Urinary bladder (tissue), 3 donors: ENCODE results near the gene CCR5AS.

ENCODE experiments used
- DNase-seq: peaks from one replicate; pipeline ENCODE4 v3.0.0-alpha.2; 2015; ENCODE audit errors: extremely low spot score
- H3K27ac ChIP-seq: one replicate; pipeline ENCODE4 v1.5.1; 2013; ENCODE audit warnings: low read depth, mild to moderate bottlenecking, moderate library complexity
- H3K36me3 ChIP-seq: one replicate; pipeline ENCODE4 v1.6.1; 2013; ENCODE audit warnings: mild to moderate bottlenecking, moderate library complexity; ENCODE audit not compliant: insufficient read depth
- H3K4me1 ChIP-seq: one replicate; pipeline ENCODE4 v1.6.1; 2013; ENCODE audit warnings: mild to moderate bottlenecking, moderate library complexity; ENCODE audit not compliant: insufficient read depth
- H3K4me3 ChIP-seq: one replicate; pipeline ENCODE4 v1.5.1; 2013; ENCODE audit warnings: low read depth, low read length
- WGBS: extraction: QIAGEN DNeasy Blood & Tissue Kit; methylation state at CpG from one replicate; pipeline ENCODE4 v1.1.7; 2013; 5-methylcytosine and 5-hydroxymethylcytosine counted together
- donor health status: healthy with polysubstance abuse.
- donor health status: healthy.

Gene CCR5AS

GRCh38 chr3:46359733-46360493 lies 47.0 kb downstream of the CCR5AS start:
- DNase-seq: no peak
- Histone ChIP-seq H3K36me3 (no peaks in the 10 kb centered on the region), H3K4me1 (no peaks in the 10 kb centered on the region), H3K27ac (no peak overlapping the region), H3K4me3 (no peak overlapping the region)
- WGBS: 38% methylated on average over 11 of the region's 11 CpGs

- no peak overlapping the region for H3K27ac ChIP-seq
- no peaks in the 10 kb centered on the region for H3K4me1 ChIP-seq
- no peak for DNase-seq
- WGBS: 75% methylated on average over 6 of the region's 6 CpGs
- H3K36me3 ChIP-seq: no peaks in the 10 kb centered on the region
- H3K4me3 ChIP-seq: no peak overlapping the region
Observed at GRCh38 chr3:46358466-46358865, 48.4 kb downstream of the CCR5AS start.

GRCh38 chr3:46356909-46357308 lies 50.0 kb downstream of the CCR5AS start:
- 79% methylated on average over 4 of the region's 4 CpGs for WGBS
- Histone ChIP-seq H3K27ac (no peak overlapping the region), H3K4me3 (no peak overlapping the region), H3K36me3 (no peaks in the 10 kb centered on the region), H3K4me1 (no peaks in the 10 kb centered on the region)
- DNase-seq: no peak

GRCh38 chr3:46356276-46356675 lies 50.6 kb downstream of the CCR5AS start:
- Histone ChIP-seq H3K36me3 (no peaks in the 10 kb centered on the region), H3K27ac (no peak overlapping the region), H3K4me3 (no peak overlapping the region), H3K4me1 (no peaks in the 10 kb centered on the region)
- DNase-seq: no peak
- WGBS: 54% methylated on average over 3 of the region's 3 CpGs

GRCh38 chr3:46354984-46355383 lies 51.9 kb downstream of the CCR5AS start:
- no peak for DNase-seq
- Histone ChIP-seq H3K4me1 (no peaks in the 10 kb centered on the region), H3K36me3 (no peaks in the 10 kb centered on the region), H3K4me3 (no peak overlapping the region), H3K27ac (no peak overlapping the region)

GRCh38 chr3:46354478-46354877 lies 52.4 kb downstream of the CCR5AS start:
- Histone ChIP-seq H3K4me1 (no peaks in the 10 kb centered on the region), H3K4me3 (no peak overlapping the region), H3K36me3 (no peaks in the 10 kb centered on the region), H3K27ac (no peak overlapping the region)
- 42% methylated on average over 1 of the region's 1 CpG for WGBS
- DNase-seq: no peak

- no peak within 1 kb of the TSS for H3K4me3 ChIP-seq
- no peaks in the 10 kb centered on the region for H3K36me3 ChIP-seq
- no peak within 1 kb of the TSS for H3K27ac ChIP-seq
- H3K4me1 ChIP-seq: no peaks in the 10 kb centered on the region
- no peak for DNase-seq
- 65% methylated on average over 7 of the region's 7 CpGs for WGBS
Observed at GRCh38 chr3:46353647-46354410, 53.0 kb downstream of the CCR5AS start, which contains the start of gene CCR2. TSS of gene CCR2 (plus strand) at chr3:46354111. CDS start at chr3:46357528, 3,417 bp downstream.

- DNase-seq: no peak
Observed at GRCh38 chr3:46353090-46353489, 53.8 kb downstream of the CCR5AS start.

GRCh38 chr3:46351646-46352045 lies 55.2 kb downstream of the CCR5AS start:
- 83% methylated on average over 3 of the region's 3 CpGs for WGBS
- no peak for DNase-seq
- no peaks in the 10 kb centered on the region for H3K4me1 ChIP-seq
- no peak overlapping the region for H3K4me3 ChIP-seq
- no peaks in the 10 kb centered on the region for H3K36me3 ChIP-seq
- no peak overlapping the region for H3K27ac ChIP-seq

More at GRCh38 chr3:46353090-46353489, 53.8 kb downstream of the CCR5AS start:
- no peak overlapping the region for H3K4me3 ChIP-seq
- no peak overlapping the region for H3K27ac ChIP-seq
- H3K4me1 ChIP-seq: no peaks in the 10 kb centered on the region
- no peaks in the 10 kb centered on the region for H3K36me3 ChIP-seq
- WGBS: 80% methylated on average over 4 of the region's 4 CpGs

GRCh38 chr3:46350262-46350565 lies 56.7 kb downstream of the CCR5AS start:
- H3K4me1 ChIP-seq: no peaks in the 10 kb centered on the region
- H3K36me3 ChIP-seq: no peaks in the 10 kb centered on the region
- no peak overlapping the region for H3K4me3 ChIP-seq
- DNase-seq: no peak
- 73% methylated on average over 1 of the region's 1 CpG for WGBS
- H3K27ac ChIP-seq: no peak overlapping the region

GRCh38 chr3:46349484-46350261 lies 57.2 kb downstream of the CCR5AS start:
- H3K27ac ChIP-seq: no peak overlapping the region
- no peaks in the 10 kb centered on the region for H3K36me3 ChIP-seq
- DNase-seq: no peak
- WGBS: 67% methylated on average over 2 of the region's 2 CpGs
- H3K4me3 ChIP-seq: no peak overlapping the region
- no peaks in the 10 kb centered on the region for H3K4me1 ChIP-seq

- 87% methylated on average over 3 of the region's 3 CpGs for WGBS
Observed at GRCh38 chr3:46348823-46349482, 57.9 kb downstream of the CCR5AS start.

GRCh38 chr3:46344476-46344875 lies 62.4 kb downstream of the CCR5AS start:
- no peaks in the 10 kb centered on the region for H3K4me1 ChIP-seq
- WGBS: 79% methylated on average over 4 of the region's 4 CpGs
- no peak overlapping the region for H3K27ac ChIP-seq
- DNase-seq: no peak
- H3K36me3 ChIP-seq: no peaks in the 10 kb centered on the region
- H3K4me3 ChIP-seq: no peak overlapping the region

More at GRCh38 chr3:46348823-46349482, 57.9 kb downstream of the CCR5AS start:
- no peak for DNase-seq
- H3K27ac ChIP-seq: no peak overlapping the region
- no peaks in the 10 kb centered on the region for H3K4me1 ChIP-seq
- H3K4me3 ChIP-seq: no peak overlapping the region
- no peaks in the 10 kb centered on the region for H3K36me3 ChIP-seq
